Neural crest cell (in vitro differentiated cells): ENCODE measurements around the gene ARSK. TPM values are rescaled to one million over a fixed set of nuclear protein-coding genes. Genes with fewer than 3 reads are reported as not detected.

Source experiments
- DNase-seq: peaks from one replicate; pipeline ENCODE4 v3.0.0; 2021; ENCODE audit warnings: low read depth, mixed read lengths, low spot score
- H3K27ac Mint-ChIP-seq: one replicate; pipeline ENCODE4 v1.8.0; 2021; ENCODE audit warnings: mild to moderate bottlenecking, mixed read lengths; ENCODE audit not compliant: unreplicated experiment
- H3K27me3 Mint-ChIP-seq: 2 replicates; pipeline ENCODE4 v1.8.0; 2021; ENCODE audit warnings: low read depth, mild to moderate bottlenecking, mixed read lengths
- H3K36me3 Mint-ChIP-seq: 2 replicates; pipeline ENCODE4 v1.8.0; 2021; ENCODE audit warnings: low read depth, mild to moderate bottlenecking, mixed read lengths
- H3K4me1 Mint-ChIP-seq: 2 replicates; pipeline ENCODE4 v1.8.0; 2021; ENCODE audit warnings: mixed read lengths
- H3K4me3 Mint-ChIP-seq: one replicate; pipeline ENCODE4 v1.8.0; 2021; ENCODE audit warnings: mild to moderate bottlenecking, mixed read lengths
- H3K9me3 Mint-ChIP-seq: 2 replicates; pipeline ENCODE4 v1.8.0; 2021; ENCODE audit warnings: mixed read lengths
- total RNA-seq: library from RNA; stranded (reverse); gene quantifications from 2 replicates; pipeline ENCODE4 v1.2.1, GENCODE V29; 2021
- TF ChIP-seq, protein P1 (sequence below): fragments of 200-600 bp; sonication (generic); conservative IDR thresholded peaks from 2 replicates; pipeline ENCODE4 v1.5.0; 2021; ENCODE audit warnings: antibody characterized with exemption, mild to moderate bottlenecking

The ARSK gene
- total RNA-seq, 1 donor from 2014 or later: 8.9 TPM

DNA sequence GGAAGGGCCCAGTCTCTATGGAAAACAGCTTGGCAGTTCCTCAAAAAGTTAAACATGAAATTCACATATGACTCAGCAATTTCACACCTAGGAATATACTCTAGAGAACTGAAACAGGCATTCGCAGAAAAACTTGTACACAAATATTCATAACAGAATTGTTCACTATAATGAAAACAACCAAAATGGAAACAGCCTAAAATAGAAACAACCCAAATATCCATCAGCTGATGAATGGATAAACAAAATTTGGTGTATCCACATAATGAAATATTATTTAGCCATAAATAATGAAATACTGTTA lies 60.2 kb downstream of the ARSK start:
- TF ChIP-seq, protein P1, sequence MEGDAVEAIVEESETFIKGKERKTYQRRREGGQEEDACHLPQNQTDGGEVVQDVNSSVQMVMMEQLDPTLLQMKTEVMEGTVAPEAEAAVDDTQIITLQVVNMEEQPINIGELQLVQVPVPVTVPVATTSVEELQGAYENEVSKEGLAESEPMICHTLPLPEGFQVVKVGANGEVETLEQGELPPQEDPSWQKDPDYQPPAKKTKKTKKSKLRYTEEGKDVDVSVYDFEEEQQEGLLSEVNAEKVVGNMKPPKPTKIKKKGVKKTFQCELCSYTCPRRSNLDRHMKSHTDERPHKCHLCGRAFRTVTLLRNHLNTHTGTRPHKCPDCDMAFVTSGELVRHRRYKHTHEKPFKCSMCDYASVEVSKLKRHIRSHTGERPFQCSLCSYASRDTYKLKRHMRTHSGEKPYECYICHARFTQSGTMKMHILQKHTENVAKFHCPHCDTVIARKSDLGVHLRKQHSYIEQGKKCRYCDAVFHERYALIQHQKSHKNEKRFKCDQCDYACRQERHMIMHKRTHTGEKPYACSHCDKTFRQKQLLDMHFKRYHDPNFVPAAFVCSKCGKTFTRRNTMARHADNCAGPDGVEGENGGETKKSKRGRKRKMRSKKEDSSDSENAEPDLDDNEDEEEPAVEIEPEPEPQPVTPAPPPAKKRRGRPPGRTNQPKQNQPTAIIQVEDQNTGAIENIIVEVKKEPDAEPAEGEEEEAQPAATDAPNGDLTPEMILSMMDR: no peak
- Mint-ChIP-seq H3K9me3 (peaks cover 5% of the 10 kb centered on the region), H3K4me3 (no peak overlapping the region), H3K27me3 (peaks cover 28% of the 10 kb centered on the region), H3K4me1 (peaks cover 9% of the 10 kb centered on the region), H3K27ac (no peak overlapping the region), H3K36me3 (peaks cover 7% of the 10 kb centered on the region)
- DNase-seq: no peak

DNA sequence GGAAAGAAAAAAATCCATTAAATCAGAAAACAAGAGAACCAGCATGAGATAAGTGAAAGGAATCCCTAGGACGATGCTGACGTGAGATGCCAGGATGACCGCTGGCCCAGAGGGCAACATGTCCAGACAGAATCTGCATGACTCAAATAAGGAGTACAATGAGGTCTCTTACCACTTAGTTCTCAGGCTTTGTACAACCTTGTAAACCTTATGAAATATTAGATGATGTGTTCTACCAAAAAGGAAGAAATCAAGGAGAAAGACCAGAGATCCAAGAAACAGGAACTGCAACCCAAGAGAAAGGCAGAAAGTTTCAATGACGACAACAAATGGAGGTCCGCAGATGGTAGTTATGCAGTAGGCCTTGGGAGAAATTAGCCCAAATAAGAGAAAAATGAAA lies 62.2 kb downstream of the ARSK start:
- peaks cover 13% of the 10 kb centered on the region for H3K4me1 Mint-ChIP-seq
- H3K27me3 Mint-ChIP-seq: peaks cover 37% of the 10 kb centered on the region
- H3K4me3 Mint-ChIP-seq: no peak overlapping the region
- H3K27ac Mint-ChIP-seq: no peak overlapping the region
- no peak for DNase-seq
- TF ChIP-seq, protein P1: no peak
- H3K9me3 Mint-ChIP-seq: peaks cover 5% of the 10 kb centered on the region
- peaks cover 7% of the 10 kb centered on the region for H3K36me3 Mint-ChIP-seq

DNA sequence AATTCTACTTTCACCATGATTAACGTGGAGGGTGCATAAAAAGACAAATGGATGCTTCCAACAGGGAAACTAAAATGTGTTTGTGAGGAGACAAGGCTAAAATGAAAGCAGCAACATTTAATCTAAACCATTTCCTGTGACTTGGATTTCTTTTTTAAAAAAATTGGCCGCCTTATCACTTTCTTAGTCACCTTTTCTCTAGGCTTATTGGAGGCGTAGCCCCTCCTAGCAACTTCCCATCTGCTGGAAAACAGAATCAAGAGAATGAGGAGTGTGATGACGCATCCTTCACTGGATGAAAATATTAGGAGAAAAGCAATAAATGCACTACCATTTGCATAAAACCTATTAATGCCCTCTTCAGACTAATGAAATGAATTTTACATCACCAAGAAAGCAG lies 64.2 kb downstream of the ARSK start:
- H3K27me3 Mint-ChIP-seq: peaks cover 56% of the 10 kb centered on the region
- H3K9me3 Mint-ChIP-seq: no peaks in the 10 kb centered on the region
- H3K4me3 Mint-ChIP-seq: peak overlapping the region; percentile 78

GRCh38 chr5:95619514-95620029 lies 64.7 kb downstream of the ARSK start:
- H3K36me3 Mint-ChIP-seq: peaks cover 2% of the 10 kb centered on the region
- TF ChIP-seq, protein P1: no peak
- H3K4me3 Mint-ChIP-seq: peak overlapping the region; percentile 78
- no peaks in the 10 kb centered on the region for H3K9me3 Mint-ChIP-seq
- peaks cover 60% of the 10 kb centered on the region for H3K27me3 Mint-ChIP-seq
- no peak overlapping the region for H3K27ac Mint-ChIP-seq
- peaks cover 13% of the 10 kb centered on the region for H3K4me1 Mint-ChIP-seq
- DNase-seq: no peak

More for the DNA sequence above, 64.2 kb downstream of the ARSK start:
- Mint-ChIP-seq H3K36me3 (peaks cover 2% of the 10 kb centered on the region), H3K4me1 (peaks cover 13% of the 10 kb centered on the region), H3K27ac (no peak overlapping the region)
- TF ChIP-seq, protein P1: no peak
- DNase-seq: no peak

- H3K27me3 Mint-ChIP-seq: peaks cover 60% of the 10 kb centered on the region
- DNase-seq: peak; percentile 40
- H3K36me3 Mint-ChIP-seq: peaks cover 2% of the 10 kb centered on the region
- no peaks in the 10 kb centered on the region for H3K9me3 Mint-ChIP-seq
- TF ChIP-seq, protein P1: peak; percentile 34
- H3K4me1 Mint-ChIP-seq: peaks cover 13% of the 10 kb centered on the region
- H3K27ac Mint-ChIP-seq: no peak within 1 kb of the TSS
- H3K4me3 Mint-ChIP-seq: peak within 1 kb of the TSS; percentile 78
Measured at GRCh38 chr5:95620030-95620869, 65.3 kb downstream of the ARSK start, which contains the start of gene GPR150. Gene GPR150, plus strand, starts transcription at chr5:95620087. Its CDS starts 189 bp downstream, at chr5:95620276.
